HUES48 (cell line): ENCODE results near the gene RAB33A.

Experiments used
- H3K27ac ChIP-seq: one replicate; pipeline ENCODE4 v1.7.0; 2013; ENCODE audit warnings: low read depth, low read length, inconsistent platforms
- H3K27me3 ChIP-seq: 2 replicates; pipeline ENCODE4 v1.6.1; 2013; ENCODE audit warnings: mild to moderate bottlenecking, low read length; ENCODE audit not compliant: control insufficient read depth, insufficient read depth
- H3K36me3 ChIP-seq: 2 replicates; pipeline ENCODE4 v1.6.1; 2013; ENCODE audit warnings: low read length; ENCODE audit not compliant: control insufficient read depth, insufficient read depth
- H3K4me1 ChIP-seq: 2 replicates; pipeline ENCODE4 v1.6.1; 2013; ENCODE audit warnings: mild to moderate bottlenecking, low read length; ENCODE audit not compliant: control insufficient read depth, insufficient read depth
- H3K4me3 ChIP-seq: 2 replicates; pipeline ENCODE4 v1.5.1; 2013; ENCODE audit warnings: mild to moderate bottlenecking, low read depth, low read length
- H3K9ac ChIP-seq: 2 replicates; pipeline ENCODE4 v1.6.1; 2013; ENCODE audit warnings: mild to moderate bottlenecking, low read depth, low read length, moderate library complexity
- H3K9me3 ChIP-seq: 2 replicates; pipeline ENCODE4 v1.6.1; 2013; ENCODE audit warnings: low read length; ENCODE audit not compliant: control insufficient read depth, insufficient read depth

The RAB33A gene

GRCh38 chrX:130172127-130172845 lies 524 bp downstream of the RAB33A start:
- Histone ChIP-seq H3K4me1 (peaks cover 6% of the 10 kb centered on the region), H3K36me3 (no peaks in the 10 kb centered on the region), H3K9me3 (no peaks in the 10 kb centered on the region), H3K9ac (no peak overlapping the region), H3K27ac (no peak overlapping the region), H3K27me3 (peaks cover 36% of the 10 kb centered on the region), H3K4me3 (peak overlapping the region; percentile 78)

GRCh38 chrX:130173190-130173895 lies 1.6 kb downstream of the RAB33A start:
- no peaks in the 10 kb centered on the region for H3K36me3 ChIP-seq
- no peak overlapping the region for H3K27ac ChIP-seq
- H3K4me3 ChIP-seq, result no peak overlapping the region
- peaks cover 6% of the 10 kb centered on the region for H3K4me1 ChIP-seq
- peaks cover 36% of the 10 kb centered on the region for H3K27me3 ChIP-seq
- no peaks in the 10 kb centered on the region for H3K9me3 ChIP-seq
- no peak overlapping the region for H3K9ac ChIP-seq

GRCh38 chrX:130174045-130174704 lies 2.4 kb downstream of the RAB33A start:
- H3K27ac ChIP-seq, result no peak overlapping the region
- no peaks in the 10 kb centered on the region for H3K9me3 ChIP-seq
- H3K27me3 ChIP-seq, result peaks cover 36% of the 10 kb centered on the region
- H3K4me1 ChIP-seq, result peaks cover 6% of the 10 kb centered on the region
- H3K36me3 ChIP-seq, result no peaks in the 10 kb centered on the region
- H3K9ac ChIP-seq, result no peak overlapping the region
- no peak overlapping the region for H3K4me3 ChIP-seq

- Histone ChIP-seq H3K9me3 (no peaks in the 10 kb centered on the region), H3K4me1 (peaks cover 6% of the 10 kb centered on the region), H3K4me3 (no peak overlapping the region), H3K27ac (no peak overlapping the region), H3K36me3 (no peaks in the 10 kb centered on the region), H3K27me3 (peaks cover 36% of the 10 kb centered on the region), H3K9ac (no peak overlapping the region)
These were observed 3.2 kb downstream of the RAB33A start for GRCh38 chrX:130174937-130175336.

DNA sequence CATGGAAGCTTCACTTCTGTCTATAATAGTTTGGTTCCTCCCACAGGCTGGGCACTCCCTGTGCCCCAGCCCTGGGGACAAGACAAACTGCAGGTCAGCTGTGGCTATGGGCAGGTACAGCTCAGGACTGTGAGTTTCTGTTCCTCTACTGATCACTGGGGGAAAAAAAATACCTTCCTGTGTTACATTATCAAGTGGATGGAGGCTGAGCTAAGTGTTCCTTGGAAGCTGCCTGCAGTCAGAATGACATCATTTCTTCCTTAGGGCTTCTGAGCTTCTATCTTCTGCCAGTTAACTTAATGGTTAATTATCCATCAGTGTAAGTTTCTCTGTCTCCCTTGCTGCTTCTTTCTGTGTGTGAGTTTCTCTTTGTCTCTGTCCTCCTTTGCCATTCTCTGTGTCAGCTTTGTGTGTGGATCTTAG lies 4.6 kb downstream of the RAB33A start:
- Histone ChIP-seq H3K27me3 (peaks cover 30% of the 10 kb centered on the region), H3K9me3 (no peaks in the 10 kb centered on the region), H3K4me3 (no peak overlapping the region)

GRCh38 chrX:130176942-130177341 lies 5.2 kb downstream of the RAB33A start:
- H3K4me1 ChIP-seq, result no peaks in the 10 kb centered on the region; the same call in 1 of the 2 replicates

More for the DNA sequence above, 4.6 kb downstream of the RAB33A start:
- Histone ChIP-seq H3K36me3 (no peaks in the 10 kb centered on the region), H3K9ac (no peak overlapping the region), H3K27ac (no peak overlapping the region), H3K4me1 (no peaks in the 10 kb centered on the region; the same call in 1 of the 2 replicates)

GRCh38 chrX:130179170-130179569 lies 7.4 kb downstream of the RAB33A start:
- Histone ChIP-seq H3K27ac (no peak overlapping the region), H3K36me3 (no peaks in the 10 kb centered on the region), H3K4me1 (no peaks in the 10 kb centered on the region), H3K9ac (no peak overlapping the region), H3K4me3 (no peak overlapping the region), H3K27me3 (peaks cover 2% of the 10 kb centered on the region; the same call in 1 of the 2 replicates), H3K9me3 (no peaks in the 10 kb centered on the region)

More at GRCh38 chrX:130176942-130177341, 5.2 kb downstream of the RAB33A start:
- no peak overlapping the region for H3K27ac ChIP-seq
- no peaks in the 10 kb centered on the region for H3K9me3 ChIP-seq
- peaks cover 24% of the 10 kb centered on the region for H3K27me3 ChIP-seq
- H3K4me3 ChIP-seq, result no peak overlapping the region
- H3K36me3 ChIP-seq, result no peaks in the 10 kb centered on the region
- H3K9ac ChIP-seq, result no peak overlapping the region

GRCh38 chrX:130179579-130180215 lies 7.9 kb downstream of the RAB33A start:
- Histone ChIP-seq H3K9ac (no peak overlapping the region), H3K4me1 (no peaks in the 10 kb centered on the region), H3K27me3 (no peaks in the 10 kb centered on the region), H3K9me3 (no peaks in the 10 kb centered on the region), H3K4me3 (no peak overlapping the region), H3K27ac (no peak overlapping the region), H3K36me3 (no peaks in the 10 kb centered on the region)

DNA sequence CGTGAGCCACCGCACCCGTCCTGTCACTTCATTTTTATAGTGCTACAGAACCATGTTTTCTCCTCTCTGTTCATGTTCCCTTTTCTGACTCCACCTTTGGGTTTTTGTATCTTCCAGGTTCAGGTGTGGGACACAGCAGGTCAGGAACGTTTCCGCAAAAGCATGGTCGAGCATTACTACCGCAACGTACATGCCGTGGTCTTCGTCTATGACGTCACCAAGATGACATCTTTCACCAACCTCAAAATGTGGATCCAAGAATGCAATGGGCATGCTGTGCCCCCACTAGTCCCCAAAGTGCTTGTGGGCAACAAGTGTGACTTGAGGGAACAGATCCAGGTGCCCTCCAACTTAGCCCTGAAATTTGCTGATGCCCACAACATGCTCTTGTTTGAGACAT lies 12.4 kb downstream of the RAB33A start:
- no peaks in the 10 kb centered on the region for H3K36me3 ChIP-seq
- H3K4me1 ChIP-seq, result no peaks in the 10 kb centered on the region
- H3K9me3 ChIP-seq, result no peaks in the 10 kb centered on the region
- H3K27me3 ChIP-seq, result no peaks in the 10 kb centered on the region
- H3K9ac ChIP-seq, result no peak overlapping the region
- H3K4me3 ChIP-seq, result no peak overlapping the region
- no peak overlapping the region for H3K27ac ChIP-seq

DNA sequence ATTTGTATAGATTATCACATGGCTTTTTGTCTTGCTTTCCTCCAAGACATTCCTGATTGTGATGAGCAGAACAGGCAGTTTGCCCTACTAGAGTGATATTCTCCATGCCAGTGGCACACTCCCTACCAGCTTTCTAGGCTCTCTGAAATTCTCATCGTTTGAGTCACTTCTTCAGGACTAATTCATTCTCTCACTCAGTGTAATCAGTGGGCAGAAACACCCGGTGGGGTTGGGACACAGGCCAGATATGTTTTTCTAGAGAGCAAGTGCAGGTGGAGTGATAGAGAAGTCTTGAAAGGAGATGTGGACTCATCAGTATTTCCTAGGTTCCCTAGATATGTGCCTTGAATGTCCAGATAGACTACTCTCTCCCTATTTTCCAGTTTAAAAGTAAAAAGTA lies 13.1 kb downstream of the RAB33A start:
- no peaks in the 10 kb centered on the region for H3K9me3 ChIP-seq
- H3K4me1 ChIP-seq, result no peaks in the 10 kb centered on the region
- H3K27me3 ChIP-seq, result no peaks in the 10 kb centered on the region
- no peaks in the 10 kb centered on the region for H3K36me3 ChIP-seq
- no peak overlapping the region for H3K9ac ChIP-seq
- no peak overlapping the region for H3K4me3 ChIP-seq
- H3K27ac ChIP-seq, result no peak overlapping the region
